Effector CD4-positive, alpha-beta T cell (primary cell): Measurements from ENCODE around the gene IRAK3.
"Not testable (repeated sequence)": the region's sequence is repeated elsewhere in the genome, so short reads cannot be mapped to it uniquely, and the experiment has no call there.

Source experiments
- DNase-seq: peaks from one replicate; pipeline ENCODE4 v3.0.0-alpha.2; 2020

IRAK3 gene

DNA sequence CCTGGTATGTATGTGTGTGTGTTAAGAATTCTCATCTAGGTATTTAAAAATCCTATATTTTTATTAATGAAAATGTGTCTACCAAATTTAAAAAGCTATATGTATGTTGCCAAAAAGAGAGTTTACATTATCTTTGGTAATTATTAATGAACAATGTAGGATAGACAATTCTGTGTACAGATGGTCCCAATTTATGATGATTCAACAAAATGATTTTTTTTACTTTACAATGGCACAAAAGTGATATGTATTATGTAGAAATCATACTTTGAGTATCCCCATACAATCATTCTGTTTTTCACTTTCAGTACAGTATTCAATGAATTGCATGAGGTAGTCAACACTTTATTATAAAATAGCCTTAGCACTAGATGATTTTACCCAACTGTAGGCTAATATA lies 39.4 kb downstream of the IRAK3 start:
- no peak for DNase-seq

DNA sequence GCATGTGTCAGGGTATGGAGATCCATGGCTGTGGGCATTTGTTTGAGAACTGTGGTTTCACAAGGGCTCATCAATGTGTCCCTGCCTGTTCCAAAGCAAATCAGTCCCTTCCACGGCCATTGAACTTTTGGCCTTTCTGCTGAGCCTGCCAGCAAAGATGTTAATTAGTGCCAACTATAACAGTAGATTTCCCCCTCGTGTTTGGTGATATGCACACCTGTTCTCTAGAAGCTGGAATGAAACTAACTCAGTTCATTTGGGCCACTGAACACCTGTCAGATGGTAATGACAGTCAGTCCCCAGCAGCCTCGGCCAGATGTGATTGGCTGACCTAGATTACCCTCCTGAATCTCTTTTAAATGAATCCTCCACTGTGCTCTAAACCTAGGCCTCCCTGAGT lies 43.2 kb downstream of the IRAK3 start:
- no peak for DNase-seq

DNA sequence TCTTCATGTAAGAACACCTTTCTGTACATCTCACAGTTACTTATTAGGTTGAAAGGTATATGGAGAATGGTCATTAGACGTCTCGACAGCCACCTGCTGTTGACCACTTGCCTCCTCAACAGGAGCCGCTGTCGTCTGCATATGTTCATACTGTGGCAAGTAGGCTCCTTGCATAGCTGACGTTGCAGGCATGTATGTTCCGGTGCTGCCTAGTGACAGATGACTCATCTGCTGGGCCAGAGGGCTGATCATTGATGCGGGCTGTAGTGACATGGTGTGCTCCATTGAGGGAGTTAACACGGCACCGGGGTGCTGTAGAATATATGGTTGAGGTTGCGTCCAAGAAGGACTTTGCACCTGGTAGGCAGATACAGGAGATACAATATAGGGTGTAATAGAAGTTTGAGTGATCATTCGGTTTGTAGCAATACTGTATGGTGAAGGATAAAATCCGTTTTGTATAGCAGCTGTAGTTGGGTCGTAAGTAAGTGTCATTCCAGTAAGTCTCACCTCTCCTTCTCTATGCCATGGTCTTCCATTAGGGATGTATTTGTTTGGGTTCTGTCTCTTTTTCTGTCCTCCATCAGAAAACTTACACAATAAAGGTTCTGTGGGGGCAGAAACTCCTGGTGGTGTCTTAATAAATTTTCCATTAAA lies 45.2 kb downstream of the IRAK3 start:
- peak; percentile 6 for DNase-seq

DNA sequence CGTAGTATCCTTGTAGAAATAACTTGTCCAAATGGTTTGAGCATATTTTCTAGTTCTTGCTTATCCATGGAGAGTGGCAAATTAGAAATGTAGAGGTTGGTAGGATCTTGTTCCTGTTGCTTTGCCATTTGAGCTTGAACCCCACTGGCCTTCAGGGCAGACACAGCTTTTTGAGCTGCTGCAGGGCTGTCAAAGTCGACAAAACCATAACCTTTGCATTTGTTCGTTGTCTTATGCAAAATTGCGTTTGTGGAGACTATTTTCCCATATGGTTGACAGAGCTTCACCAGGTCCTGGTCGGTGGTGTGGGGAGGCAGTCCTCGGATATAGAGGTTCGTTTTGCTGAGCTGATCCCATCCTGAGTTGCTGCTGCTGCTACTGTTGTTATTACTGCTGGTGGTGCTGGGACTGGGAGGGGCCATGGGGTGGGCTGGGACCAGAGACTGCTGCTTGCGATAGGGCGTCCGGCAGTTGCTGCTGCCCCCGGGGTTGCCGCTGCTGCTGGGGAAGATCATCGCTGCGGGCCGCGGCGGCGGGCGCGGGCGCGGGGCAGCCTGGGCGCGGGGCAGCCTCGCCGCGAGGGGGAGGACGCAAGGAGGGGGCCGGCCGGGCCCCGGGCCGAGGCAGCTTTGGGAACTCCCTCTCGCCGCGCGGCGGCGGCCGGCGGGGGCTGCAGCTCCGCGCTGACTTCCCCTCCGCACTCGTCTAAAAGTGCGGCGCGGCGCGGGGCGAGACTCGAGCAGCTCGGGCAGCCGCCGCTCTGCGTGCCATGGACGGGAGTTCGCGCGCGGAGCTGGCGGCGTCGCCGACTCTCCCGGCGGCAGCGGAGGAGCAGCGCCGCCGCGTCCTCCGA lies 46.0 kb downstream of the IRAK3 start:
- DNase-seq, result peak; percentile 6

DNA sequence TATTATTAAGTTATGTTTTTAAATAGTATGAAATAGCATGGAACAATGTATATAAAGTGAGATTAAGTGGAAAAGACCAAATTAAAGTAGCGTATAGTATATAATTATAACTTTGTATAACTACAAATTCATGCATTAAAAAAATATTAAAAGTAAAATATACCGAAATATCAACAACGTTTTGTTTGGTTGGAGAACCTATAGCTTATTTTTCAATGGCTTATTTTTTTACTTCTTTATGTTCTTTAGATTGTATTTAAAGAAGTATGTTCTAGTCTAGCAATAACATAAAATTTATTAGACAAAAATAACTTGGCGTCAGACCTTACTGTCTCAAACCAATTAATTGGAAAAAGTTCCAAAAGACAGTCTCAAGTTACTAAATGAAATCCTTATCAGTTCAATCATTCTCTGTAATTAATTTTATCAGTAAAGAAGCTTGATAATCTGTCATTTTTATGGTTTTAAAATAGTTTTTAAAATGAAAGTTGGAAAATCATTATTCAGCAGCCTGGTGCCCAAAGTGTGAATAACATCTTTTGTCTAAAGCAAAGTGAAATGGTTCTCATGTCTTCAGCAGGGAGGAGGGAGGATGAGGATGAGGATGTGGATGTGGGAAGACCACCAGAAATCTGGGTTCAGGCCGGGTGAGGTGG lies 46.7 kb downstream of the IRAK3 start:
- no peak for DNase-seq

DNA sequence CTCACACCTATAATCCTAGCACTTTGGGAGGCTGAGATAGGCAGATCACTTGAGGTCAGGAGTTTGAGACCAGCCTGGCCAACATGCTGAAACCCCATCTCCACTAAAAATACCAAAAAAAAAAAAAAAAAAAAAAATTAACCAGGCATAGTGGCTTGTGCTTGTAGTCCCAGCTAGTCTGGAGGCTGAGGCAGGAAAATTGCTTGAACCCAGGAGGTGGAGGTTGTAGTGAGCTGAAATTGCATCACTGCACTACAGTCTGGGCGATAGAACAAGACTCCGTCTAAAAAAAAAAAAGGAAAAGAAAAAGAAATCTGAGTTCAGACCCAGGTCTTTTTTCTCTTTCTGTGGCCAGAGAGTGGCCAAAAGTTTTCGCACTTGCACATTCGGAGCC lies 47.3 kb downstream of the IRAK3 start:
- DNase-seq, result not testable (repeated sequence)

DNA sequence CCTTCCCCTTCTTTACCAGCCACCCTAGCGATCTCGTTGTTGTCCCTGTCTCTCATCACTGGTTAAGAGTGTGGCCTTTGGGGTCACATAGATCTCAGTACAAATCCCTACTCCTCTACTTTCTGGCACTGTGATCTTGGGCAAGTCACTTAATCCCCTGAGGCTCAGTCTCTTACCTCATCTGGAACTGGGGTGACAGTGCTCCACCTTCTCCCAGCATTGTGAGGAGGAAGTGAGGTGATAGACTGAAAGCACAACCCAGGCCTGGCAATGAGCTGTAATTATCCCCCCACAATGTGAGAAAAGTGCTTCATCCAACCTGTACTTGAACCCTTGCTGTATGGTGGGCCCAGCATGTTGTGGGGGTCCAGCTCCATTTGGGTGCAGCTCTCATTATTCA lies 48.0 kb downstream of the IRAK3 start:
- DNase-seq, result no peak

DNA sequence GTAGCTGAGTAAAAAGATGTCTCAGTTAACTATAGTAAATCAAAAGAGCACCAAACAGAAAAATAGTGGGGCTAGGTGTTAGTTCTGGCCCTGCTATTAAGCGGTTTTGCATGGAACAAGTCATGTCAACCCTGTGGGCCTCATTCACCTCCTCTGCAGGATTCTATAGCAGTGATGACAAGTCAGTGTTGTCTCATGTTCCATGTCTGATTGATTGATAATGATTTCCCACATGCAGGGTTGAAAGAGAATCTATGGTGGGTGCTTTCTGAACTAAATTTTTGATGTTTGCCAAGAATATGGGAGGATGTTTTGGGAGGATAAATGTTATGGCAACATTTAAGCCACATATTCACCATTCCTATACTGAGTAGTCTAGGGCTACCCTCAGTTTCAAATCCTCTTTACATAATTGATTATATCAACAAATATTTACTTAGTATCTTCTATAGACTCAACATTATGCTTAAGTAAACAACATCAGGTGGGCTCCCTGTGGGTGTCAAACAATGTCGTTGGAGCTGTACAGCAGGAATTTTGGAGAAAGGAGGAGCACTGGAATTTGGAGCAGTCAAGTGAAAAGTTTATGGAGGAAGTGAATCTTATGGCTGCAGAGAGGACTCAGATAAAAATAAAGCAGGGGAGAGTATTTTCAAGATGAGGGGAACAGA lies 48.6 kb downstream of the IRAK3 start:
- no peak for DNase-seq

DNA sequence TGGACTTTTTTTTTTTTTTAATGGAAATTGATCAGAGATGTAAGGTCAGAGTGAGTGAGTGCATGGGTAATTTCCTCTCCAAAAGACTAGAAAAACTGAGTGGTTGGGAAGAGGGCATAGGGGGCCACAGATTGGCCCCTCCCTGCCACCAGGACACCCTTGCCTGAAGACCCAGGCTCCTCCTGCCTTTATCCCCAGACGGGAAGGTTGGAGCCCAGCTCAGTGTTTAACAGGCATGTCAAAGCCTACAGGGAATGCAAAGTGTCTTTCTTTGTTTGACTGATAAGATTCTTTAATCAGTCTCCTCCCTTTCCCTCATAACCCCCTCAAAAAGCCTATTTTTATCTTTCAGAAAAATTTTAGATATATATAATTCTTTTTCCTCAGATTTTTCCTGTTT lies 50.3 kb downstream of the IRAK3 start:
- no peak for DNase-seq

DNA sequence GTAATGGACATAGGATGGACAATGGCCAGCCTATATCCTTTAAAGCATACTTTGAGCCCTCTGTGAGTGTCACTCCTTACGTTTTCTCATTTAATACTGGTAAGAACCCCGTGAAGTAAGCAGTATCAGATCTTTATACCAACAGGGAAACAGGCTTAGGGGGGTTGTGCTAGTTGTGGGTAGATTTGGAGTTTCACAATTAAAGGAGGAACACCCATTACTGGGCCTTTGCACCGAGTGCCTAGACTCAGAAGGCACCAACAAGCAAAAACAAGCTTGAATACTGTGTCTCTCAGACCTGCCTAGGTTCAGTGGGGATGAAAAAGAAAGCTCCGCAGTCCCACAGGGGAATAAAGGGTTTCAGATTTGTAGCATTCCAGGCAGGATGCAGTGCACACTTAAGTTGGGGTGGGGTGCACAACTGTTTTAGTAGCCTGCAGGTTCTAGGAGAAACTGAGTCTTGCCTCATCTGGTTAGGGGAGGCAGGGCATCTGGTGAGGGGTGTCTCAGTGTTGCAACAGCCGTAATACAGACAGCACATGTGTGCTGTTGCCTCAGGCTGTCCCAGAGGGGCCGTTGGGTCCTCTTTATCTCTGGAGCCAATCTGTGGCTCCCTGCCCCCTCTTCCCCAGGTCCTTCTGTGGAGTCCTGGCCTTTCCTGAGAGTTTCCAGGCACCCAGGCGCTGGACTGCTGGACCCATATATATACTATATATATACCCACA lies 51.2 kb downstream of the IRAK3 start:
- DNase-seq, result no peak

DNA sequence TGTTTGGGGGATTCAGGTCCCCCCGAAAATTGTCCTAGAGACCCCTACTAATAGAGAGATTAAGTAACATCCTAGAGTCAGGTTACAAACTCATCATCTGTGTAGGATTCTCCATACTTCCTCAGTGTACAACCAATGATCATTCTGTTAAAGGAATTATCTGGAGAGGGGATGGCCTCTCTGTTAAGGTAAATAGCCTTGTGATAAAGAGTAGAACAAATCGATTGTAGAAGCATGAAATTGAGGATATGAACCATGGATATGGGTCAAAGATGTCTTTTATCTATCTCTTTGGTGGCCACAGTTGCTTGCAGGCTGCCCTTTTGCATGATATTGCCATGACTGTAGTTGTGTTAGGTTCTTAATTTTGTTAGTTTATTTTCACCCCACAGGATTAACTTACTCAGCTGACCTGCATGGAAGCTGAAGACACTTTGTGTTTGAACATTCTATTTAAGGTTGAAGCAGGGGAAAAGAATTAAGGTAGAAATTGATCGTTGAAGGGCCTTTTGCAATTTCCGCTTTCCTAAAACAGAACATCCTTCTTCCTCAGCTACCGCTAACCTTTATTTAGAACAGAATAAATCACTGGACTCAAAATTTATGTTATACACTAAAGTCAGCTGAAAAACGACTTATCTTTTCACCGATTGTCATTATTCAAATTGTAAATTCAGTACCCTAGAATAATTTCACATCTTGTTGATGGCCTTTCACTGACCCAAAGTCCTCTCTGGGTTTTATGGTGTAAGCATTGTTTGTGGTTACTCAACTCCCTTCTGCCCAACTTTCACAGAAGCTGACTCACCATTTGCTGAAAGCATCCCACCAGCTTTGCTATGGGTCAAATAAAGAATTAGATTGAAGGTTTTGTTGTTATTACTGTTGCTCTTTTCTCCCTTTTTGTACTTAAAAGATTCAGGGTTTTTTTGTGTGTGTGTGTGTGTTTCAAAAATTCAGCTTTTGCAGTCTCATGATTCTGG lies 52.3 kb downstream of the IRAK3 start:
- DNase-seq, result no peak

DNA sequence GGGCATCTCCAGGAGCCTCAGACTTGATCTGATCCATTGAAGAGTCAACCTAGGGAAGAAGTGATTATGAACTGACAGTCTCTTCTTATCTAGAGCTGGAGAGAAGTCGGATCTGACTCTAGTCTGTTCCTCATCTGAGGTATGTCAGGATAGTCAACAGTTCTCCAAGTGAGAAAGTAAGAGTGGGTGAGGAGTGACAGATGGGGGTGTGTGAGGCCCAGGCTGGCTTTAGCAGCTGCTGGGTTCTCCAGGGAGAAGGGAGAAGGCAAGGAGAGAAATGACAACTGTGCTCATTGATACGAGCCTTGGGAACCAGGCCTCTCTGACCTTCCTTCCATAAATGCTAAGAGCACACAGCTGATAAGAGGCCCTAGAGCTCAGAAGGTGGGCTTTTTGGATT lies 53.3 kb downstream of the IRAK3 start:
- DNase-seq, result no peak

DNA sequence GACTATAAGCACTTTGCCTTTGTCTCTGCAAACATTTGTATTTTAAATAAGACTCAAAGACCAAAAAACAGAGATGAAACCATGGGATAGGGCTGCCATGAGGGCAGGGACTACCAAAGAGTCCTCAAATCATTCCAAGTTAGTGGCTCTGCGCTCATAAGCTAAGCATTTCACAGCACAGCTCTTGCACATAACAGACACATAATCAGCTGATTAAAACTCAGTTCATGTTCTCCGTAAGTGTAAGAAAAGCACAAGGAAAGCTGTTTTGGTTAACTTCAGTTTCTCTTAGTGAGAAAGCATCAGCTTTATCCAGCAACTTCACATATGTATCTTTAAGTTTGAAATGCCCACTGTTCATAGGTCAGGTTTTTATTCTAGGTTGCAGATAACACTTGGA lies 54.9 kb downstream of the IRAK3 start:
- no peak for DNase-seq

DNA sequence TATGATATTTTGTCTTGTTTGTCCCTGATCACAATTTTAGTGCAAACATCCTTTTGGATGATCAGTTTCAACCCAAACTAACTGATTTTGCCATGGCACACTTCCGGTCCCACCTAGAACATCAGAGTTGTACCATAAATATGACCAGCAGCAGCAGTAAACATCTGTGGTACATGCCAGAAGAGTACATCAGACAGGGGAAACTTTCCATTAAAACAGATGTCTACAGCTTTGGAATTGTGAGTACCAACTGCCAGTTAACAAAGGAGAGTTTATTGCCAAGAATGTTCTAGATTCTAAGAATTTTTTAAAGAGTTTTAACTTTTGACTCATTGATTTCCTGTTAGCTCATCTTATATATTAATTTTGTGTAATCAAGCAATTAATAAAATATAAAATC lies 55.4 kb downstream of the IRAK3 start:
- no peak for DNase-seq

DNA sequence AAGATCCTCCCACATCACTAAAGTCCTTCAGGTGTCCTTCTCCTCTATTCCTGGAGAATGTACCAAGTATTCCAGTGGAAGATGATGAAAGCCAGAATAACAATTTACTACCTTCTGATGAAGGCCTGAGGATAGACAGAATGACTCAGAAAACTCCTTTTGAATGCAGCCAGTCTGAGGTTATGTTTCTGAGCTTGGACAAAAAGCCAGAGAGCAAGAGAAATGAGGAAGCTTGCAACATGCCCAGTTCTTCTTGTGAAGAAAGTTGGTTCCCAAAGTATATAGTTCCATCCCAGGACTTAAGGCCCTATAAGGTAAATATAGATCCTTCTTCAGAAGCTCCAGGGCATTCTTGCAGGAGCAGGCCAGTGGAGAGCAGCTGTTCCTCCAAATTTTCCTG lies 58.7 kb downstream of the IRAK3 start:
- DNase-seq, result no peak

DNA sequence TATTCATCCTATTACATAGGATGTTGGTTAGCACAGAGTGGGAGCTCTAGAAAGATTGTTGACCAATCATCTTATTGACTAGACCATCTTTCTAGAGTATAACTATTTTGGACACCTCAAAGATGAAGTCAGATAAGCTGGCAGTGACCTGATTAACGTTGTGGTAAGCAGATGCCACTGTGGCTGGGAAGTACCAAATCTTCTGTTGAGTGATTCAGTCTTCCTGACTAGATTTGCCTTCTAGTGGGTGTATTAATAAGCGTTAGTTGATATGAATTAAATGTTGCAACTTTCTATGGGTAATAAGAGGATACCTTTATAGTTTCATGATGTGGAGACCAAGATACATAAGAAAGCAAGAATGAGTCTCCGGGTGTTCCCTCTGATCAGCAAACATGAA lies 62.0 kb downstream of the IRAK3 start:
- DNase-seq, result no peak

DNA sequence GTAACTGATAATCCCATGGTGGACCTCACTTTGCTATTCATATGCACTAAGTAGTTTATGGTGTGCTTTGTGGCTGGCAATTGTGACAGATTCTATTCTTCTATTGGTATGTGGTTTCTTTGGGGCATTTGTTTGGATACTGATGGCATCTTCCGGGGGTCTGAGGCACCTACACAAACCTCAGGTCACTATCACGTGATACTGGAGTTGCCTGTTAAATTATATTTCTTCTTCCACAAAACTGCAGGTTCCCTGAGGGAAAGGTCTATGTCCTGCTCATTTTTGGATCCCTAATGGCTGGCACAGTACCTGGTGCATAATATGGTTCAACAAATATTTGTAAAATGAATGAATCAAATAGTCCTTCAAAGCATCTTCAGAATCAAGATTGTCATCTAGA lies 63.8 kb downstream of the IRAK3 start:
- DNase-seq, result no peak

DNA sequence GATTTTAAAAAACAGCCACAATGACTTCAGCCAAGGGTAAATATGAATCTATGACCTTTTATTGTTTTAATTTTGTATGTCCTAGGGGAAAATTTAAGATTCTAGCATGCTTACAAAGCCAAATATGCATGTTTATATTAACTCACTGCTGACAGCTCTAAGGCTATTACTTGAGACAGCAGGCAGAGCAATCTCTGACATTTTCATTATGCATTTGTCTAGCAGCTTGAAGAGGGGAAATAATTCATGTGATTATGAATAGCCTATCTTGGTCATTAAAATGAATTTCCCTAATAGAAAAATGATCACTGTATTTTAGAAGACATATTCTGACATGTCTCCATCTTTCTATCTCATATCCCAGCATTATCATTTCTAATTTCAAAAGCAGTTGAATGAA lies 66.7 kb downstream of the IRAK3 start:
- DNase-seq, result no peak

DNA sequence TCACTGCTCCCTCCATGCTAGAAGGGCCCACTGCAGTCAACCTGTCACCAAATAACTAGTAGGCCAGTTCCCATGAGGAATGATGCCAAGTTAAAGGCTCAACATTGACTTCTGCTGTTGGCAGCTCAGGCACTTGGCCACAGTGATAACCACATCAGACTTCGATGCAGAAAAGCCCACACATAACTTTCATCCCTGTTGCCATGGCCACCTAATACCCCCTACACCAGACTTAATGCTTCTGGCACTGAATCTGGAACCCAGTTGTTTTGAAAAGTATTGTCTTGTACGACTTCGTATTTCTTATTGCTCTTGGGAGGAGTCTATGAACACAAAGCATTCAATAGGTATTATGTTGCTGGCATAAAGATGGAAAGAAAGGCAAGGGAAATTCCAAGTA lies 69.0 kb downstream of the IRAK3 start:
- DNase-seq, result no peak

DNA sequence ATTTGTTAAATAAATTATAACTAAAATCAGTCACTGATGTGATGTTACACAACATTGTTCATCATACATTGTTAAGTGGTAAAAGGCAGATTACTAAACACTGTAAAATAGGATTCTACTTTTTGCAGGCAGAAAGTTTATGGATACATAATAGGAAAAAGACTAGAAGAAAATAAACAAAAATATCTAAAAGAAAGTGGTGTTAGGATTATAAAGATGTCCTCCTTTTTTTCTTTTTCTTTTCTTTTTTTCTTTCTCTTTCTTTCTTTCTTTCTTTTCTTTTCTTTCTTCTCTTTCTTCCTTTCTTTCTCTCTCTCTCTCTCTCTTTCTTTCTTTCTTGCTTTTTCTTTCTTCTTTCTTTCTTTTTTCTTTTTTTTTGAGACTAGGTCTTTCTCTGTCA lies 73.7 kb downstream of the IRAK3 start:
- DNase-seq, result no peak

DNA sequence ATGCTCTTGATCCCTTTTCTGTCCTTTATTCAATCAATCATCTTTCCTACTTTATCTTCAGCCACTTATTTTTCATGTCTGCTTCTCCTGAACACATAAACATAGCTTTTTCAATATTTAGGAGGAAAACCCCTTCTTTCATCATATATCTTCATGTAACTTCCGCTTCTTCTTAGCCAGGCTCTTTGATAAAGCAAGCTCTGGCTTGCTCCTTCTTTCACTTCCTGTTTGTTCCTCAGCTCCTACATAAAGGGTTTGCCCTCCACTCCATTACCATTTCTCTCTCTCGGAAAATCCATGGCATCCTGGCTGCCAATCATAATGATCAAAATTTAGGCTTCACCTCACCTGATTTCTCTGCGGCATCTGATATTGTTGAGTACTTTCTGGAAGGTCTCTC lies 79.5 kb downstream of the IRAK3 start:
- DNase-seq, result no peak

DNA sequence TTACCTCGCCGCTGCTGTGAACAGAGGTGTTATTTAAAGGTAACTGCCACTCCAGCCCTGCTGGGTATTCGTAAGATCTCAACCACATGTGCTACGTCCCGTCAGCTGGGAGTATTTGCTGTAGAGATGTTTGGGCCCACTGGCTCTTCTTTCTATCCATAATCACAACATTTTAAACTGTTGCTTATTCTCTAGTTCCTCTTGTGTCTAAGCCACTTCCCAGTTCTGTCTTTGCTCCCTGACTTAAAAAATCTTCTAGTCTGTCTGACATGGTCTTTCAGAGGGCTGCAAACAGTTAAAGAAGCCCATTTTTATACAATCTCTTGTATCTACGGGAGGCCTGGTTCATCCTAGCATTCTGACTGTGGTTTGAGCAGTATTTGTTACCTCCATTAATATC lies 80.1 kb downstream of the IRAK3 start:
- no peak for DNase-seq
